ENCODE results near the gene PELI3.
"Not testable (repeated sequence)": the region's sequence is repeated elsewhere in the genome, so short reads cannot be mapped to it uniquely, and the experiment has no call there.

The PELI3 gene

DNA sequence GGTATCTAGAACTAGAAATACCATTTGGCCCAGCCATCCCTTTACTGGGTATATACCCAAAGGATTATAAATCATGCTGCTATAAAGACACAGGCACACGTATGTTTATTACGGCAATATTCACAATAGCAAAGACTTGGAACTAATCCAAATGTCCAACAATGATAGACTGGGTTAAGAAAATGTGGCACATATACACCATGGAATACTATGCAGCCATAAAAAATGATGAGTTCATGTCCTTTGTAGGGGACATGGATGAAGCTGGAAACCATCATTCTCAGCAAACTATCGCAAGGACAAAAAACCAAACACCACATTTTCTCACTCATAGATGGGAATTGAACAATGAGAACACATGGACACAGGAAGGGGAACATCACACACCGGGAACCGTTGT, 2.6 kb upstream of the PELI3 start:
- H3K9ac ChIP-seq (ENCODE audit: low read length in 5 of 5); H3K36me3 ChIP-seq (ENCODE audit: control insufficient read depth in 5 of 5, insufficient read depth in 5 of 5, low read length in 5 of 5); H3K27me3 ChIP-seq (ENCODE audit: control insufficient read depth in 5 of 5, insufficient read depth in 4 of 5, low read length in 5 of 5); H3K27ac ChIP-seq (ENCODE audit: low read depth, low read length); H3K4me3 ChIP-seq (ENCODE audit: low read depth in 1 of 5, low read length in 5 of 5); H3K9me3 ChIP-seq (ENCODE audit: control insufficient read depth in 5 of 5, low read length in 5 of 5): not testable (repeated sequence)
- peaks cover 2 to 25% (median 19%) of the 10 kb centered on the region in 5 donors for H3K4me1 ChIP-seq (ENCODE audit: control insufficient read depth in 5 of 5, insufficient read depth in 5 of 5, low read length in 5 of 5)

DNA sequence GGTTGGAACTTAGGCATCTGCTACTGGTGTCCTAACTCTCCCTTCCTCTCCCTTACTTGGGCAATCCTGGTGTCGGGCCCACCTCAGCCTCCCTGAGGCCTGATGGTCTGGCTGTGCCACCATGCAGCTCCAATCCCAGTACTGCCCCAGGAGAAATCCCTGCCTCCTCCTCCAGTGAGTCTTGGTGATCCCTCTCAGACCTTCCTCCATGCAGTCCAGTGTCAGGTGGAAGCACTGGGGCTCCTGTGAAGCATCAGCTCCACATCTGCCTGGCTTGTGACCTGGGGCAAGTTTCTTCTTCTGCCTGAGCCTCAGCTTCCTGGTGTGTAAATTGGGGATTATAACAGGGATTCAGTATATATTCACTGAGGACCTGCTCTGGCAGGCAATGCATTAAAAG, 1.8 kb upstream of the PELI3 start:
- Histone ChIP-seq H3K27me3 (ENCODE audit: control insufficient read depth in 5 of 5, insufficient read depth in 4 of 5, low read length in 5 of 5) (no peaks in the 10 kb centered on the region), H3K36me3 (ENCODE audit: control insufficient read depth in 5 of 5, insufficient read depth in 5 of 5, low read length in 5 of 5) (no peaks in the 10 kb centered on the region), H3K4me1 (ENCODE audit: control insufficient read depth in 5 of 5, insufficient read depth in 5 of 5, low read length in 5 of 5) (peaks cover 2 to 25% (median 19%) of the 10 kb centered on the region in 5 donors), H3K9ac (ENCODE audit: low read length in 5 of 5) (no peak overlapping the region), H3K27ac (ENCODE audit: low read depth, low read length) (no peak overlapping the region), H3K4me3 (ENCODE audit: low read depth in 1 of 5, low read length in 5 of 5) (no peak overlapping the region), H3K9me3 (ENCODE audit: control insufficient read depth in 5 of 5, low read length in 5 of 5) (peaks cover 0 to 6% (median 0%) of the 10 kb centered on the region in 5 donors)

DNA sequence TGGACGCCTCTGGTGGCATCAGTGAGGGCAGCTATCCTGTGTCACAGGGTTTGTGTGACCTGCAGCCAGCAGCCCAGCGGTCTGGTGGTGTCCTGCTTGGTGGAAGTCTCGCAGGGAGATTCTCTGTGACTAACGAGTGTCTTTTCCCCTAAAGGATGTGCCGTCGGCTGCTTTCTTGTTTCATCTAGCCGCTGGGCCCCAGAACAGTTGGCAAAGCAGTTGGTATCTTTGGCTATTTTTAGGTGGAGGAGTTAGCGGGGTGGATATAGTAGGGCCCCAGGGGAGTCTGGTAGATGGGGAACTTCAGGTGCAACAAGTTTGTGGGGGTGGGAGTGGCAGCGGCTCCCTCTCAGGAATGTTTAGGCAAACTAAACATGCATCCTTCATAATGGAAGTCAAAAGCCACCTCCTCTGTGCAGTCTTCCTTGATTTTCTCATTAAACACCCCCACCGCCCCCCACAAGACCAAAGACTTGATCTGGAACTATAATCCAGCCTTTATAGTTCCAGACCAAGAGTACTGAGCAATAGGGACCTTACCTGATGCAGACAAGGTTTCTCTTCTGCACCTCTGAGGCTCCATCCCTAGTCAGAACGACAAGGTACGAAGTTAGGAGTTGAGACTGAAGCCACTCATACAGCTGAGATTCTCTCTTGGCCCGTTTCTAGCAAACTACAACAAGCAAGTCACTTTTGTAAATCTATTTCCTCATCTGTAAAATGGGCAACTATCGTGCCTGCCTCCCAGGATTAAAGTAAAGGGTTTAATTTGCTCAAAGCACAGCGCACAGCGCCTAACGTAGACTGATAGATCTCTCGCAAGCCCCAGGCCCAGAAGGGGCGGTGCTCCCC, 1.1 kb upstream of the PELI3 start:
- Histone ChIP-seq H3K4me3 (ENCODE audit: low read depth in 1 of 5, low read length in 5 of 5) (peak overlapping the region; percentile 54 to 81 (median 78)), H3K27me3 (ENCODE audit: control insufficient read depth in 5 of 5, insufficient read depth in 4 of 5, low read length in 5 of 5) (no peaks in the 10 kb centered on the region), H3K9ac (ENCODE audit: low read length in 5 of 5) (peak overlapping the region in 2 of 5 donors; percentile 65 to 68), H3K4me1 (ENCODE audit: control insufficient read depth in 5 of 5, insufficient read depth in 5 of 5, low read length in 5 of 5) (peaks cover 2 to 25% (median 19%) of the 10 kb centered on the region in 5 donors), H3K9me3 (ENCODE audit: control insufficient read depth in 5 of 5, low read length in 5 of 5) (peaks cover 0 to 6% (median 0%) of the 10 kb centered on the region in 5 donors), H3K27ac (ENCODE audit: low read depth, low read length) (peak overlapping the region; percentile 46), H3K36me3 (ENCODE audit: control insufficient read depth in 5 of 5, insufficient read depth in 5 of 5, low read length in 5 of 5) (peaks cover 0 to 3% (median 0%) of the 10 kb centered on the region in 5 donors)

DNA sequence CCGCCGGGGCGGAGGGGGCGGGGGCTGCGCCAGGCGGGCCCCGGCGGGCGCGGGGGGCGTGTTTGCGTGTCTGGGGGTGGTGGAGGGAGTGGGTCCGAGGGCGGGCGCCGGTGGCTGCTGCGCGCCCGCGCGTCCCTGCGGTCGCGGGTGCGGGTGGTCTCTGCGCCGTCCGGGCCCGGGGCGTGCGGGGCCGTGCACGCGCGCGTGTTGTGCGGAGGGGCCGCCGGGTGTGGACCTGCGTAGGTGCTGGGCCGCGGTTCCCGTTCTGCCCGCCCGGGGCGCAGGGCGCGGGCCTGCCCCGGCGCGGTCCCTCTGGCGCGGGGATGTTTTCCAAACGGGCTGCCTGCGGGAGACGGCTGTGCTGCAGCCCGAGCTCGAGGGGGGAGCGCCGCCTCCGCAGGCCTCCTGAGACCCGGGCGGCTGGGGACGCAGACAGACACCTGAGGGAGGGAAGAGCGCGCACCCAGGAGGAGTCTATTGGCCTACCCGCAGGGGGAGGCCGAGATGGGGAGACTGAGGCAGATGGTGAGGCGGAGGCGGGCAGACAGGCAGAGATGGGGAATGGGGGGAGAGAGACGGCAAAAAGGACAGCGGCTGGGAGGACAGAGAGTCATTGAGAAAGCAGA, 442 bp downstream of the PELI3 start:
- Histone ChIP-seq H3K9ac (ENCODE audit: low read length in 5 of 5) (peak overlapping the region in 4 of 5 donors; percentile 59 to 81 (median 70)), H3K9me3 (ENCODE audit: control insufficient read depth in 5 of 5, low read length in 5 of 5) (peaks cover 0 to 6% (median 0%) of the 10 kb centered on the region in 5 donors), H3K27me3 (ENCODE audit: control insufficient read depth in 5 of 5, insufficient read depth in 4 of 5, low read length in 5 of 5) (no peaks in the 10 kb centered on the region), H3K4me3 (ENCODE audit: low read depth in 1 of 5, low read length in 5 of 5) (peak overlapping the region; percentile 49 to 81 (median 78)), H3K27ac (ENCODE audit: low read depth, low read length) (no peak overlapping the region), H3K36me3 (ENCODE audit: control insufficient read depth in 5 of 5, insufficient read depth in 5 of 5, low read length in 5 of 5) (peaks cover 0 to 16% (median 7%) of the 10 kb centered on the region in 5 donors), H3K4me1 (ENCODE audit: control insufficient read depth in 5 of 5, insufficient read depth in 5 of 5, low read length in 5 of 5) (peaks cover 2 to 25% (median 19%) of the 10 kb centered on the region in 5 donors)

DNA sequence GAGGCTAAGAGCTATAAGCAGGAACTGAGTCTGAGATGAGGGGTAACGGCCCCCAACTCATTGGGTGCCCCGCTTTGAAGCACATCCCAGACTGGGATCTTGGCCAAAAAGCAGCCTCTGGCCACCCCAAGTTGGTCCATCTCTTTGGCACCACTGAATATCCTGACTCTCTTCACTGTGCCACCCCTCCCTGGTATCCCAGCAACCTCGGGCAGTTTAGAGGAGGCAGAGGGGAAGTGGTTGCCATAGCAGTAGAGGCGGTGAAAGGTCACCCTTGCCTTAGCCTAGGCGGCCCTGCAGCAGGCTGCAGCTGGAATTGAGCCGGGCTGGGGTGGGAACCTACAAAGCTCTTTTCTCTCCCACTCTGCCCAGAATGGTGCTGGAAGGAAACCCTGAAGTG, 1.1 kb downstream of the PELI3 start:
- H3K4me1 ChIP-seq (ENCODE audit: control insufficient read depth in 5 of 5, insufficient read depth in 5 of 5, low read length in 5 of 5), result peaks cover 2 to 25% (median 19%) of the 10 kb centered on the region in 5 donors
- H3K9me3 ChIP-seq (ENCODE audit: control insufficient read depth in 5 of 5, low read length in 5 of 5), result peaks cover 0 to 3% (median 0%) of the 10 kb centered on the region in 5 donors
- H3K9ac ChIP-seq (ENCODE audit: low read length in 5 of 5), result peak overlapping the region in 4 of 5 donors; percentile 59 to 81 (median 70)
- H3K36me3 ChIP-seq (ENCODE audit: control insufficient read depth in 5 of 5, insufficient read depth in 5 of 5, low read length in 5 of 5), result peaks cover 0 to 22% (median 13%) of the 10 kb centered on the region in 5 donors
- peak overlapping the region; percentile 49 to 81 (median 78) for H3K4me3 ChIP-seq (ENCODE audit: low read depth in 1 of 5, low read length in 5 of 5)
- no peaks in the 10 kb centered on the region for H3K27me3 ChIP-seq (ENCODE audit: control insufficient read depth in 5 of 5, insufficient read depth in 4 of 5, low read length in 5 of 5)
- H3K27ac ChIP-seq (ENCODE audit: low read depth, low read length), result no peak overlapping the region

DNA sequence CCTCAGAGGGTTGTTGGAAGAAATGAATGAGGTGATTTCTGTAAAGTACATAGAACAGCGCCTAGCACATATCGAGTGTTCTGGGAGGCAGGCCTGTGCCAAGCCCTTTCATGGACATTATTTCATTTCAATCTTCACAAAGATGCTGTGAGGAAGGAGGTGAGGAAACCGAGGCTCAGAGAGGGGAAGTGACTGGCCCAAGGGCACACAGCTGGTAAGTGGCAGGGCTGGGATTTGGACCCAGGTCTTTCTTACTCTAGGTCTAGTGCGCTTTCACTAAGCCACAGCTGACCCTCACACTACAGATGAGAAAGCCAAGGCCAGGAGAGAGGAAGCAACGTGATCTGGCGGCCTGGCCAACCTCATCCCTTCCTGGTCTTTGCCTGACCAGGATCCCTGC, 2.0 kb downstream of the PELI3 start:
- Histone ChIP-seq H3K27me3 (ENCODE audit: control insufficient read depth in 5 of 5, insufficient read depth in 4 of 5, low read length in 5 of 5) (no peaks in the 10 kb centered on the region), H3K9me3 (ENCODE audit: control insufficient read depth in 5 of 5, low read length in 5 of 5) (no peaks in the 10 kb centered on the region), H3K27ac (ENCODE audit: low read depth, low read length) (no peak overlapping the region), H3K4me3 (ENCODE audit: low read depth in 1 of 5, low read length in 5 of 5) (no peak overlapping the region), H3K4me1 (ENCODE audit: control insufficient read depth in 5 of 5, insufficient read depth in 5 of 5, low read length in 5 of 5) (peaks cover 2 to 25% (median 19%) of the 10 kb centered on the region in 5 donors), H3K36me3 (ENCODE audit: control insufficient read depth in 5 of 5, insufficient read depth in 5 of 5, low read length in 5 of 5) (peaks cover 0 to 31% (median 23%) of the 10 kb centered on the region in 5 donors), H3K9ac (ENCODE audit: low read length in 5 of 5) (no peak overlapping the region)

DNA sequence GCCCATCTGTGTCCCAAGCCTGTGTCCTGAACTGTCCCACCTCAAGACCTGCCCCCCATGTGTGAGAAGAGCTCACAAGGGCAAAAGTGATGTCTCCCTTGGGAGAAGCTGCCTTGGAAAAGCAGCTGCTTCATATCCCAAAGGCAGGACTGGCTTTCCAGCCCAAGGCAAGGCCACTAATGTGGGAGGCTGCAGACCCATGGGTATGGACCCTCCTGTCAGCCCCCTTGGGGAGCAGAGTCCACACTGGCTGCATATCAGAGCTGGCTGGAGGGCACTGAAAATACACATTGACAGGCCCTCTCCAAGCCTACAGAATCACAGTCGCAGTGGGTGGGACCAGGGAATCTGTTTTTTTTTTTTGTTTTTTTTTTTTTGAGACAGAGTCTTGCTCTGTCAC, 2.7 kb downstream of the PELI3 start:
- H3K27me3 ChIP-seq (ENCODE audit: control insufficient read depth in 5 of 5, insufficient read depth in 4 of 5, low read length in 5 of 5), result no peaks in the 10 kb centered on the region
- no peaks in the 10 kb centered on the region for H3K9me3 ChIP-seq (ENCODE audit: control insufficient read depth in 5 of 5, low read length in 5 of 5)

DNA sequence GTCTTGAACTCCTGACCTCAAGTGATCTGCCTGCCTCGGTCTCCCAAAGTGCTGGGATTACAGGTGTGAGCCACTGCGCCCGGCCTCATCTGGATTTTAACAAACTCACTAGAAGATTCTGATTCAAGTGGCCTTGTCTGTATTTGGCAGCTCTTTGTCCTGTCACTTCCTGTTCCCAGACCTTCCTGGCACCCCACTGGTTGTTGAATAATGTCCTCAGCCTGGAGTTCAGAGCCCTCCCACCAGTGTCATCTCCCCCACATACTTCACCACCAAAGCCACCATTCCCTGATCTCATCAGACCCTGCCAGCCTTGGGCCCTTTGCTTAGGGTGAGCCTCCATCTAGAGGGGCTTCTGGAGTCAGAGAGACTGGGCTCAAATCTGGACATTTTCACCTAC, 3.3 kb downstream of the PELI3 start:
- H3K4me3 ChIP-seq (ENCODE audit: low read depth in 1 of 5, low read length in 5 of 5), result no peak overlapping the region
- H3K9ac ChIP-seq (ENCODE audit: low read length in 5 of 5), result no peak overlapping the region
- no peak overlapping the region for H3K27ac ChIP-seq (ENCODE audit: low read depth, low read length)

More for the DNA sequence above, 2.7 kb downstream of the PELI3 start:
- H3K4me3 ChIP-seq (ENCODE audit: low read depth in 1 of 5, low read length in 5 of 5), result no peak overlapping the region
- H3K9ac ChIP-seq (ENCODE audit: low read length in 5 of 5), result no peak overlapping the region
- peaks cover 2 to 25% (median 19%) of the 10 kb centered on the region in 5 donors for H3K4me1 ChIP-seq (ENCODE audit: control insufficient read depth in 5 of 5, insufficient read depth in 5 of 5, low read length in 5 of 5)
- H3K36me3 ChIP-seq (ENCODE audit: control insufficient read depth in 5 of 5, insufficient read depth in 5 of 5, low read length in 5 of 5), result peaks cover 0 to 39% (median 30%) of the 10 kb centered on the region in 5 donors
- no peak overlapping the region for H3K27ac ChIP-seq (ENCODE audit: low read depth, low read length)

DNA sequence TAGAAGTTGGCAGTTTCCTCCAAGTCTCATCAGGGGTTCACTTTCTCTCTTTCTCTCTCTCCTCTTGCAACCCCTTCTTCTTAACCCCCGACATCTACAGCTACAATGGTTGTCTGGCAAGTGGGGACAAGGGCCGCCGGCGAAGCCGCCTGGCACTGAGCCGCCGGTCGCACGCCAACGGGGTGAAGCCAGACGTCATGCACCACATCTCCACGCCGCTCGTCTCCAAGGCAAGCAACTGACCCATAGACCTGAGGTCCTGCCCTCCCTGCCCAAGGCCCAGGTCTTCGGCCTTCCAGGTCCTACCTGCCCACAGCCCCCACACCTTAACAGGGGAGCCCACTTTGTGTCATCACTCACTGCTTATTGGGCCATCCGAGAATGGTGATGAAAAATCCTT, 4.4 kb downstream of the PELI3 start:
- H3K36me3 ChIP-seq (ENCODE audit: control insufficient read depth in 5 of 5, insufficient read depth in 5 of 5, low read length in 5 of 5), result peaks cover 0 to 53% (median 39%) of the 10 kb centered on the region in 5 donors
- peaks cover 2 to 17% (median 14%) of the 10 kb centered on the region in 5 donors for H3K4me1 ChIP-seq (ENCODE audit: control insufficient read depth in 5 of 5, insufficient read depth in 5 of 5, low read length in 5 of 5)

More for the DNA sequence above, 3.3 kb downstream of the PELI3 start:
- Histone ChIP-seq H3K4me1 (ENCODE audit: control insufficient read depth in 5 of 5, insufficient read depth in 5 of 5, low read length in 5 of 5) (peaks cover 2 to 25% (median 19%) of the 10 kb centered on the region in 5 donors), H3K27me3 (ENCODE audit: control insufficient read depth in 5 of 5, insufficient read depth in 4 of 5, low read length in 5 of 5) (no peaks in the 10 kb centered on the region), H3K9me3 (ENCODE audit: control insufficient read depth in 5 of 5, low read length in 5 of 5) (no peaks in the 10 kb centered on the region), H3K36me3 (ENCODE audit: control insufficient read depth in 5 of 5, insufficient read depth in 5 of 5, low read length in 5 of 5) (peaks cover 0 to 42% (median 33%) of the 10 kb centered on the region in 5 donors)

DNA sequence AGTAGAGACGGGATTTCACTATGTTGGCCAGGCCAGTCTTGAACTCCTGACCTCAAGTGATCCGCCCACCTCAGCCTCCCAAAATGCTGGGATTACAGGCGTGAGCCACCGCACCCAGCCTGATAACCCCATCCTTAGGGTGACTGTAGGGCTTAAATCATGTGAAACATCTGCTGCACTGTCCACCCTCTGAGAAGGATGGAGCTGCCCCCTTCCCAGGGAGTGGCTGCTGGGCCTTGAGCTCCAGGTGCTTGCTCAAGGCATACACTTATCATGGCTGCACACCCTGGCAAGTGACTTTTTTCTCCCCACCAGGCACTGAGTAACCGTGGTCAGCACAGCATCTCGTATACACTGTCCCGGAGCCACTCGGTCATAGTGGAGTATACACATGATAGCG, 5.3 kb downstream of the PELI3 start:
- Histone ChIP-seq H3K27me3 (ENCODE audit: control insufficient read depth in 5 of 5, insufficient read depth in 4 of 5, low read length in 5 of 5) (no peaks in the 10 kb centered on the region), H3K9me3 (ENCODE audit: control insufficient read depth in 5 of 5, low read length in 5 of 5) (no peaks in the 10 kb centered on the region), H3K9ac (ENCODE audit: low read length in 5 of 5) (no peak overlapping the region), H3K4me1 (ENCODE audit: control insufficient read depth in 5 of 5, insufficient read depth in 5 of 5, low read length in 5 of 5) (peaks cover 2 to 14% (median 12%) of the 10 kb centered on the region in 5 donors), H3K4me3 (ENCODE audit: low read depth in 1 of 5, low read length in 5 of 5) (no peak overlapping the region), H3K36me3 (ENCODE audit: control insufficient read depth in 5 of 5, insufficient read depth in 5 of 5, low read length in 5 of 5) (peaks cover 0 to 59% (median 39%) of the 10 kb centered on the region in 5 donors), H3K27ac (ENCODE audit: low read depth, low read length) (no peak overlapping the region)

More for the DNA sequence above, 4.4 kb downstream of the PELI3 start:
- Histone ChIP-seq H3K9ac (ENCODE audit: low read length in 5 of 5) (no peak overlapping the region), H3K27ac (ENCODE audit: low read depth, low read length) (no peak overlapping the region), H3K27me3 (ENCODE audit: control insufficient read depth in 5 of 5, insufficient read depth in 4 of 5, low read length in 5 of 5) (no peaks in the 10 kb centered on the region), H3K4me3 (ENCODE audit: low read depth in 1 of 5, low read length in 5 of 5) (no peak overlapping the region), H3K9me3 (ENCODE audit: control insufficient read depth in 5 of 5, low read length in 5 of 5) (no peaks in the 10 kb centered on the region)

Measured in subcutaneous abdominal adipose tissue (tissue), 5 donors.